Stimulated activated CD8-positive, alpha-beta memory T cell treated with anti-CD3 and anti-CD28 coated beads, Interleukin-15, amount 100 ng/mL, for 24 hours (primary cell): ENCODE results near the gene PACRG.

Experiments used
- DNase-seq: peaks from one replicate; pipeline ENCODE4 v3.0.0-alpha.2; 2020; ENCODE audit warnings: low read depth

The PACRG gene

GRCh38 chr6:162710419-162710818 lies 17.4 kb upstream of the PACRG start:
- DNase-seq: no peak

GRCh38 chr6:162710936-162711335 lies 16.8 kb upstream of the PACRG start:
- DNase-seq: no peak

GRCh38 chr6:162711376-162711775 lies 16.4 kb upstream of the PACRG start:
- DNase-seq: no peak

- DNase-seq: no peak
These were observed 15.1 kb upstream of the PACRG start for GRCh38 chr6:162712694-162713093.

GRCh38 chr6:162713974-162714780 lies 13.6 kb upstream of the PACRG start:
- DNase-seq: no peak

- DNase-seq: no peak
These were observed 12.2 kb upstream of the PACRG start for GRCh38 chr6:162715601-162716000.

GRCh38 chr6:162719528-162719927 lies 8.2 kb upstream of the PACRG start:
- DNase-seq: no peak

GRCh38 chr6:162721404-162721687 lies 6.4 kb upstream of the PACRG start:
- DNase-seq: no peak

- DNase-seq: no peak
These were observed 5.5 kb upstream of the PACRG start for GRCh38 chr6:162722226-162722625.

GRCh38 chr6:162722633-162723032 lies 5.1 kb upstream of the PACRG start:
- DNase-seq: no peak

GRCh38 chr6:162726947-162727321 lies 840 bp upstream of the PACRG start:
- no peak for DNase-seq

GRCh38 chr6:162728197-162728596 lies 423 bp downstream of the PACRG start:
- no peak for DNase-seq

- no peak for DNase-seq
These were observed 932 bp downstream of the PACRG start for GRCh38 chr6:162728706-162729105.

GRCh38 chr6:162730502-162730901 lies 2.7 kb downstream of the PACRG start:
- no peak for DNase-seq

- no peak for DNase-seq
These were observed 5.7 kb downstream of the PACRG start for GRCh38 chr6:162733489-162733888.

GRCh38 chr6:162736961-162737360 lies 9.2 kb downstream of the PACRG start:
- no peak for DNase-seq

- no peak for DNase-seq
These were observed 23.0 kb downstream of the PACRG start for GRCh38 chr6:162750776-162751175.

GRCh38 chr6:162751211-162751859 lies 23.6 kb downstream of the PACRG start:
- no peak for DNase-seq

- DNase-seq: no peak
These were observed 26.0 kb downstream of the PACRG start for GRCh38 chr6:162753775-162754174.

- no peak for DNase-seq
These were observed 42.4 kb downstream of the PACRG start for GRCh38 chr6:162770136-162770535.

GRCh38 chr6:162770955-162771354 lies 43.2 kb downstream of the PACRG start:
- DNase-seq: no peak

GRCh38 chr6:162772466-162772865 lies 44.7 kb downstream of the PACRG start:
- no peak for DNase-seq

- DNase-seq: no peak
These were observed 46.2 kb downstream of the PACRG start for GRCh38 chr6:162773996-162774395.

GRCh38 chr6:162777091-162777490 lies 49.3 kb downstream of the PACRG start:
- no peak for DNase-seq
